Naive B cell (primary cell): ENCODE measurements around the gene DACH1. TPM values are rescaled to one million over a fixed set of nuclear protein-coding genes. Genes with fewer than 3 reads are reported as not detected.

Experiments used
- ATAC-seq, 2 donors: fragments of 150-1000 bp; cut with Tn5 transposase; 2 replicates each; pipeline ENCODE4 v1.10.0; 2021; ENCODE audit warnings: low read depth in 2 of 2, mild to moderate bottlenecking in 2 of 2, moderate library complexity in 2 of 2
- DNase-seq: peaks from one replicate; pipeline ENCODE4 v3.0.0; 2022
- H3K27ac Mint-ChIP-seq, 6 donors: one replicate each; pipeline ENCODE4 v1.8.0; 2020 to 2022; ENCODE audit warnings: mild to moderate bottlenecking in 6 of 6, mixed read lengths in 6 of 6, moderate library complexity in 5 of 6, inconsistent platforms in 2 of 6
- H3K27me3 Mint-ChIP-seq, 3 donors: one replicate each; pipeline ENCODE4 v1.8.0; 2021 to 2022; ENCODE audit warnings: mixed read lengths in 3 of 3, mild to moderate bottlenecking in 1 of 3
- H3K36me3 Mint-ChIP-seq, 2 donors: one replicate each; pipeline ENCODE4 v1.8.0; 2020 to 2022; ENCODE audit warnings: mixed read lengths in 2 of 2, inconsistent platforms in 1 of 2, mild to moderate bottlenecking in 1 of 2
- H3K4me1 Mint-ChIP-seq, 3 donors: one replicate each; pipeline ENCODE4 v1.8.0; 2020 to 2022; ENCODE audit warnings: mixed read lengths in 3 of 3, inconsistent platforms in 1 of 3, mild to moderate bottlenecking in 1 of 3, moderate library complexity in 1 of 3
- H3K4me3 Mint-ChIP-seq, 8 donors: one replicate each; pipeline ENCODE4 v1.8.0; 2020 to 2022; ENCODE audit warnings: mild to moderate bottlenecking in 8 of 8, mixed read lengths in 8 of 8, moderate library complexity in 8 of 8, inconsistent platforms in 2 of 8
- H3K9me3 Mint-ChIP-seq, 7 donors: one replicate each; pipeline ENCODE4 v1.8.0; 2020 to 2022; ENCODE audit warnings: mixed read lengths in 7 of 7, mild to moderate bottlenecking in 5 of 7, inconsistent platforms in 2 of 7, moderate library complexity in 1 of 7
- polyA plus RNA-seq, 6 donors: library from polyadenylated mRNA; unstranded; fragments of 300-500 nt; fragmentation: Illumina TruSeq; gene quantifications; one replicate each; pipeline ENCODE4 v1.2.3, GENCODE V29; 2021; ENCODE audit warnings: low read depth in 6 of 6

The DACH1 gene
- polyA plus RNA-seq, 6 donors from 2014 or later = not detected

DNA sequence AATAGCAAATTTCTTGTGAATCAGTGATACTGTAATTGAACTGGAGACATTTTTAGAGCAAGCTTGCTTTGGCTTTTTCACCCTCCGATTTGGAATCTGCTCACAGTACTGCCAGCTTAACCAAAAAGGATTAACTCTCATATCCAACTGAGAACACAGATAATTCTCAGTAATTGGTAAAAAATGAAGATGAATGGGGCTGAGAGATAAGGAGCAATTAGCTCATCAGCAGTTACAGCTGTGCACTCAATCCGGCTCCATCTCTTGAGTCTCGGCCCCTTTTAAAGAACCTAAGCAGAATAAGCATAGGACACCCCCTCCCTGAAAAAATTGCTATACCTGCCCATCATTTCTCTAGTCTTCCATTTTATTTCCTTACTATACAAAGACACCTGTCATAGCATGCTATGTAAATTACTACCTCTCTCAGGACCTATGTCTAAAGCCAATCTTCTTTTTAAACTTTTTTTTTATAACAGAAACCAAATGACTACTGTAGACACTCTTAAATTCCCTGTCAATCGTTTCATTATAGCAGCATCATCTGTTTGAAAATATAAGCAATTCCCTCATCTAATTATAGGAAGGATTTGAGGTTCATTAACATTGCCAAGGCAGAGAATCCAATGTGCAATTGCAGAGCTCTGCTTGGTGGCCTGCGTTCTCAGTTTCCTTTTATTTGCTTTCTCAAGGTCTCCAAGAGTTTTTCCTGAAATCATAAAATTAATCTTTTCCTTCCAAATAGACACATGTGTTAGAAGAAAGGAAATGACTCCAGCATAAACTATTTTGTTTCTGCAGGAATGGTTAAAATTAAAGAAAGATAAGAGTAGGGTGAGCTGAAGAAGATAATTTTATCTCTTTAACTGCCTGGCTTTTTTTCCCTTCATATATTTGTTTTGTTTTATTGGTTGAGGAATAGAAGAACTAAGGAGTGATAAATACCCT lies 242.1 kb downstream of the DACH1 start:
- Mint-ChIP-seq H3K27me3 (no peaks in the 10 kb centered on the region), H3K9me3 (no peaks in the 10 kb centered on the region), H3K4me3 (no peak overlapping the region), H3K36me3 (no peaks in the 10 kb centered on the region), H3K4me1 (no peaks in the 10 kb centered on the region), H3K27ac (no peak overlapping the region)
- ATAC-seq (no peak), DNase-seq (no peak)

DNA sequence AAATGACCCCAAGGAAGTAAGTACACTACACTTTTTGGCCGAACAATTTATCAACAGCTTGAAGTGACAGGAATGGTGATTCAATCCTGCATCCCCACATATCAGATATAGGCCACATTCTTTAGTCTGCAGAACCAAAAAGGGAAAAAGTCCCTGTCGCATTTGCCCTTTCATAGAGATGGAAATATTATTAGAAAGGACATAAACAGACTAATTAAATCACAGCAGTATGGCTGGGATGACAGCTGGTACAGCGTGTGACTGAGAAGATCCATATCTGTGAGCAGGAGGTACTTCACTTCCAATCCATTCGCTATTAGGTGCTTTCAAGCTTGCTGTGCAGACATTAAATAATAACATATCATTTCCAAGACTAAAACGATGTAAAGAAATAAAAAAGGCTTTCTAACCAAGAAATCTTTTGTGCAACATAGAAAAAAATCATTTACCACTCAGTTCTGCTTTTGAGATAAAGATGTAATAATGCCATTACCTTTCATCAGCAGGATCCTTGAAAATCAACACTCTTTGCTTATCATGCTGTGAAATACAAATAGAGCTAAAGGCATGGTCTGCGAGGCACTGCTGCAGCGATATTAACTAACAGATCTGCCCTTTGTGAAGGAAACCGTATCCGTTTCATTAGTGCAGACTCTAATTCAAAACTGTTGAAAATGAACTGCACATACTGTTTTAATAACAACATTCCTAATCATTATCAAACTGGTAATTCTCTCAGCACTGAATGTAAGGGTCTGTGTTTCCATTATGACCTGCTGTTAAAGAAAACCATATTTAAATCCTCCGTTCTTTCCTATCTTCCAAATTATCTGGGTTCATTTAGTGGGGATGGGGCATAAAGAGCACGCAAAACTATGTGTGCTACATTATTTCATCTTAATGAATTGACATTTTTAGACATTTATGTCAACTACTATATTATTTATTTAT lies 245.6 kb downstream of the DACH1 start:
- Mint-ChIP-seq H3K4me3 (no peak overlapping the region), H3K27me3 (no peaks in the 10 kb centered on the region), H3K4me1 (no peaks in the 10 kb centered on the region), H3K9me3 (no peaks in the 10 kb centered on the region), H3K27ac (no peak overlapping the region), H3K36me3 (no peaks in the 10 kb centered on the region)
- ATAC-seq (no peak), DNase-seq (no peak)

DNA sequence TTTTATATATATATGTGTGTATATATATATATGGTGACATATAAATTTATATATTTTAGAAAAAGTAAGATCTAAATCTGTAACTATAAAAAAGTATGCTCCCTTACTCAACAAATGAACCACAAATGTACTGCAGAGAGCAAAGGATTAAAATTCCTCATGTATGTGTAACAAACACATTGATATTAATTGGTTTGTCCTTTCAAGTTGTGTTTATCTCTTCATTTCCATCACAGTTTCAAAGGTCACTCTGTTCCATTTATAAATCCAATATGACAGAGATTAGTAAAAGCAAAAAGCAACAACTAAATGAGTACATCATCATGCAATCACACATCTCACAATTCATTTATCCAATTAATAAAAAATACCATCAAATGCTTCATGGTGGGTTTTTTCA lies 247.9 kb downstream of the DACH1 start:
- no peak overlapping the region for H3K4me3 Mint-ChIP-seq
- DNase-seq (no peak), ATAC-seq (no peak)
- H3K36me3 Mint-ChIP-seq = no peaks in the 10 kb centered on the region
- H3K27me3 Mint-ChIP-seq = no peaks in the 10 kb centered on the region
- no peak overlapping the region for H3K27ac Mint-ChIP-seq
- H3K4me1 Mint-ChIP-seq = no peaks in the 10 kb centered on the region
- no peaks in the 10 kb centered on the region for H3K9me3 Mint-ChIP-seq

DNA sequence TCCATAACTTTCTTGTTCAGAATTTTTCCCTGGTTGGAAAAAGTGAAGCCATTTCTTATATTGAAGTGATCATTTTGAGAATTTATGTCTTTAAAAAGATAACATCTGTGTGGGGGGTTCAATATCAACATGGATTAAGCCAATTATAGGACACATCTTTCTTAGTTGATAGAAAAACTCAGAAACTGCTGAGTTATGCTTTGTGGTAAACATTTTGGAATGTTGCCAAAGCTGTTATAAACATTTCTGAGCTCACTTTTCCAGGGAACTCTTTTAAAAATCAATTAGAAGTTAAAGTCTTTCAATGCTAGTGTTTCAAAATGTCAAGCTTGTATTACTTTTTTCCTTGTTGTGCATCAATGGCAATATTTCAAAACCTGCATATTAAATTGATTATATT lies 248.8 kb downstream of the DACH1 start:
- Mint-ChIP-seq H3K4me1 (peaks cover 4 to 8% (median 6%) of the 10 kb centered on the region in 3 donors), H3K9me3 (no peaks in the 10 kb centered on the region), H3K27ac (no peak overlapping the region), H3K27me3 (no peaks in the 10 kb centered on the region), H3K36me3 (no peaks in the 10 kb centered on the region), H3K4me3 (no peak overlapping the region)
- DNase-seq = no peak
- ATAC-seq = no peak

DNA sequence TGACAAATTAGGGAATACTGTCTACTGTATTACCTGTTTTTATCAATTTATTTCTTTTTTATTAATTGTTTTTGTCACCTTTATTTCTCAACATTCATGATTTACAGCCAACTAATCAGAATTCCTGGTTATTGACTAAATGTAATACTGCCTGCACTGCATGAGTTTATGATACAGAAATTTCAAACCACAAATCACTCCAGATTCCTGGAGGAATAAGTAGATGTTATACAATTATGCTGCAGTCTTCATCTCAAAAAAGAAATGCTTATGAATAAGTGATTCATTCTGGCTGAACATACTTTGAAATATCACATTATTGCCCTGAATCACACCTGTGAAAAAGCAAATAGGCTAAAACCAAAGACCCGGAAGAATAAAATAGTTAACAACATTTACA lies 249.7 kb downstream of the DACH1 start:
- no peak for ATAC-seq
- H3K9me3 Mint-ChIP-seq = no peaks in the 10 kb centered on the region
- H3K4me3 Mint-ChIP-seq = no peak overlapping the region
- H3K27ac Mint-ChIP-seq = no peak overlapping the region
- no peaks in the 10 kb centered on the region for H3K36me3 Mint-ChIP-seq
- H3K4me1 Mint-ChIP-seq = peaks cover 9 to 14% (median 10%) of the 10 kb centered on the region in 3 donors
- H3K27me3 Mint-ChIP-seq = no peaks in the 10 kb centered on the region
- DNase-seq = no peak

DNA sequence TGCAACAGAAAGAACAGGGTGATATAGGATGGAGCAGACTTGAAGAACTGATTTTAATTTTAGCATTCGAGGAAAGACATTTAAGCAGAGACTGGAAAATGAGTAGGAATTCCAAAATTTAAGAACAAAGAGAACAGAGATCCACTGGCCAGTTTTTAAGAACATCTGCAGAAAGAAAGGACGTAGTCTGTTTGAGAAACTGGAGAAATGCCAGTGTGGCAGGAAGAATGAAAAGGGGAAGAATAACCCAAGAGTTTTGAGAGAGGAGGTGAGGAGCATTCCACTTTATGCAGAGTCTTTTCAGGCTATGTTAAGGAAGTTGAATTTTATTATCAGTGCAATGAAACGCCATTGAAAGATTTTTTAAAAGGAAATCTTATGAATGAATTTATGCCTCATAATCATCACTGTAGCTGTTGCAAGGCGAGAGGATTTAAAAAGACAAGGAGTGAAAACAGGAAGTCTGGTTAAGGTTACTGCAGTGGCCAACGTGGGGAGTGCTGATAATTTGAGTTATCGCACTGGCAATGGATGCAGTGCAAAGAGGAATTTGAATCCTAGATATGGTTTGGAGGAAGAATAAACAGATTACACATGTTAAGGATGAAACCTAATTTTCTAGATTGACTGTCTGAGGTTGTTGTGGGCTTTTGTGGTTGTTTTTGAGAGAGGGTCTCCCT lies 253.8 kb downstream of the DACH1 start:
- Mint-ChIP-seq H3K4me1 (peaks cover 19 to 24% (median 19%) of the 10 kb centered on the region in 3 donors), H3K27ac (peak overlapping the region in 1 of 6 donors; percentile 39), H3K9me3 (no peaks in the 10 kb centered on the region), H3K4me3 (peak overlapping the region in 3 of 8 donors; percentile 0 to 50 (median 0)), H3K36me3 (no peaks in the 10 kb centered on the region), H3K27me3 (no peaks in the 10 kb centered on the region)
- DNase-seq = no peak
- ATAC-seq = no peak

DNA sequence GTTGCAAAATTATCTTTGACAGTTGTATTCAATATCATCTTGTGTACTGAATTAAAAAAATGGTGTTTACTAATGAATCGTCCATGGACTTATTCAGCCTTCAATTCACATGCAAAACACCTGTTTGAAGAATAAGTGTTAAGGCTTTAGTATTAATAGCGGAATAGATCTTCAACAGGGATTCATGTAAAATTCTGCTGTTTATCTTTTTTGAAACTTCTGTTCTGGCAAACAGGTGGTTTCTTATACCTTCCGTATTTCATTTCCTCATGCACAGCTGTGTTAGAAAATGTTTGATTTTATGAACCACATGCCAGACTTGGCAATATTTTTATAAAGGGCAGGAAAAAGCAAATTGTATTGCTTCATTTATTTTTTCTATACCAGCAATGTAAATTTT lies 255.7 kb downstream of the DACH1 start:
- H3K4me1 Mint-ChIP-seq = peaks cover 19 to 24% (median 19%) of the 10 kb centered on the region in 3 donors
- ATAC-seq (peak in 1 of 2 donors; percentile 50), DNase-seq (no peak)
- H3K9me3 Mint-ChIP-seq = no peaks in the 10 kb centered on the region
- no peak overlapping the region for H3K27ac Mint-ChIP-seq
- H3K36me3 Mint-ChIP-seq = no peaks in the 10 kb centered on the region
- H3K4me3 Mint-ChIP-seq = peak overlapping the region in 4 of 8 donors; percentile 9 to 79 (median 34)
- H3K27me3 Mint-ChIP-seq = no peaks in the 10 kb centered on the region

DNA sequence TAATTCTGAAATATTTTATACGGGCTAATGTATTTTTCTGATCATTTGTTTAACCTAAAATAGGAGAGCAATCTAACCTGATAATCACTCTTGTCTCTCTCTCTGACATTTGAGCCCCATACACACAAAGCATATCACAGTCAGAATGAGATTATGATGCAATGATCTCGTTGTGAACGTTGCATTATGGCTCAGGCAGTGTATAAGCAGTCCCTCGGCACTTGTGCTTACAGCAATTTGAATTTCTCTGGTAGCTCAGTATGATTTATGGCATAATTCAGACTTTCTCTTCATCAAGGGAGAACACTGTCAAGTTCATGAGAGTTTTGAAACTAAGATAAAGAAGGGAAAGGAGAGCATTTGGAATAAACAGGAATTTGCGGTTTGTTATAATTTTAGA lies 256.1 kb downstream of the DACH1 start:
- H3K9me3 Mint-ChIP-seq = no peaks in the 10 kb centered on the region
- DNase-seq = no peak
- no peaks in the 10 kb centered on the region for H3K27me3 Mint-ChIP-seq
- H3K27ac Mint-ChIP-seq = no peak overlapping the region
- H3K36me3 Mint-ChIP-seq = no peaks in the 10 kb centered on the region
- ATAC-seq = peak in 1 of 2 donors; percentile 21
- H3K4me1 Mint-ChIP-seq = peaks cover 19 to 24% (median 19%) of the 10 kb centered on the region in 3 donors
- H3K4me3 Mint-ChIP-seq = peak overlapping the region in 5 of 8 donors; percentile 9 to 79 (median 28)

DNA sequence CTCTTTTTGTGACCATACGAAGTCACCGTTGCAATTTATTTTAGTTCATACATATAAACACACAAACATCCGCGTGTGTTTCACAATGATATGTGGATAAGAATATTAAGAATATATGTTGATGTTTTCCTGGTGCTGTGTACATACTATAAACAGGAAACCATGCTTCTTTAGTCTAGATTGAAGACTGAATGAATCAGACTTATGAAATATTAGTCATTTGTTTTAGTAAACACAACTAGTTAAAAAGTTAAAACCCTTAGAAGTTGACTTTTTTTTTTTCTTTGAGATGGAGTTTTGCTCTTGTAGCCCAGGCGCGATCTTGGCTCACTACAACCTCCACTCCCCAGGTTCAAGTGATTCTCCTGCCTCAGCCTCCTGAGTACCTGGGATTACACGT lies 257.7 kb downstream of the DACH1 start:
- no peaks in the 10 kb centered on the region for H3K27me3 Mint-ChIP-seq
- peaks cover 19 to 24% (median 19%) of the 10 kb centered on the region in 3 donors for H3K4me1 Mint-ChIP-seq
- no peaks in the 10 kb centered on the region for H3K36me3 Mint-ChIP-seq
- no peaks in the 10 kb centered on the region for H3K9me3 Mint-ChIP-seq
- no peak for DNase-seq
- ATAC-seq = no peak
- no peak overlapping the region for H3K4me3 Mint-ChIP-seq
- no peak overlapping the region for H3K27ac Mint-ChIP-seq

DNA sequence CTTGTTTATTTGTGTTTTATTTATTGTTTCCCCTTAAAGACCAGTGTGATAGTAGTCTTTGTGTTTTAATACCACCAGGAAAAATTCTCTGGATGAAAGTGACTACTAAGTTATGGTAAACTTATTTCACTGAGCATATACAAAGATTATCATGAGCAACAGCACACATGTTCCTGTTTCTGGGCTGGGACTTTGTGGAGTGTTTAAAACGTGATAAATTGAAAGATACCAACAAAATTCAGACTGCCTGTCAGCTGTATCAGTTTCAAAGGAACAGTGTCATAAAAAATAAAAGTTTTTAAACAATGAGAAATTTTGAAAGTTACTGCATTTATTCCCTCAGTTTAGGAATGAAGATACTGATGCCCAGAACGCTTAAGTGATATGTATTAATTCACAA lies 259.4 kb downstream of the DACH1 start:
- H3K4me1 Mint-ChIP-seq = peaks cover 9 to 10% (median 10%) of the 10 kb centered on the region in 3 donors
- no peaks in the 10 kb centered on the region for H3K27me3 Mint-ChIP-seq
- ATAC-seq (no peak), DNase-seq (no peak)
- no peak overlapping the region for H3K27ac Mint-ChIP-seq
- no peaks in the 10 kb centered on the region for H3K36me3 Mint-ChIP-seq
- H3K4me3 Mint-ChIP-seq = no peak overlapping the region
- H3K9me3 Mint-ChIP-seq = no peaks in the 10 kb centered on the region

DNA sequence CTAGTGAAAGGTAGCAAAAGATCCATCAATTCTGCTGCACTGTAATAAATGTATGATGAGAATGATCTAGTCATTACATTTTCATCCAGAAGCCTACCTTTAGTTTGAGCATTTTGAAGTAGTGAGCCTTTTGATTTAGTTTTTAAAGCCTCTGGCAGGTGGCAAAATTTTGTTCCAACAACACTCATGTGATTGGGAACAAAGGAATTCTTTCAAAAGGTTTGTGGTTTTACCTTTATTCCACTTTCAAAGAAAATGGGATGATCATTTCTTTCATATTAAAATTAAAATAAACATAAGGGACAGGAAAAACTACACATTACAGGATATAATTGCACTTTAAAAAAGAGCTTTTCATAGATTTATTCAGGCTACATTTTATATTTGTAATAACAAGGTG lies 260.2 kb downstream of the DACH1 start:
- no peak overlapping the region for H3K4me3 Mint-ChIP-seq
- H3K36me3 Mint-ChIP-seq = no peaks in the 10 kb centered on the region
- peaks cover 9 to 10% (median 10%) of the 10 kb centered on the region in 3 donors for H3K4me1 Mint-ChIP-seq
- DNase-seq (no peak), ATAC-seq (no peak)
- no peaks in the 10 kb centered on the region for H3K9me3 Mint-ChIP-seq
- H3K27ac Mint-ChIP-seq = no peak overlapping the region
- H3K27me3 Mint-ChIP-seq = no peaks in the 10 kb centered on the region

DNA sequence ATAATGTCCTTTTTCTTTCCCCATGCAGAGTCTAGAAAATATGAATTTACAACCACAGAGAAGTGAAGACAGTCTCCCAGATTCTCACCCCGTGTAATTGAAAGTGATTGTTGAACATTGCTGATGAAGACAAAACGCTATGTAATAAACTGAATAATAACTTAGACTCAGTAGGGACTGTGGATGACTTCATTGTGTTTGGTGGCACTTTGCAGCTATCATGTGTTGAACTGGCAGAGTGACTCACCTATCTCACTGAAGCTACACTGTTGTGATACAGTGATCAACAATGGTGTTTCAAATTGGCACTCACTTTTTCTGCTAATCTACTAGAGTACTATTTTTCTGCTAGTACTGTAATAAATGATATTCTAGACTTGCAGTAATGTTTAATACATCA lies 261.3 kb downstream of the DACH1 start:
- H3K4me3 Mint-ChIP-seq = no peak overlapping the region
- no peaks in the 10 kb centered on the region for H3K9me3 Mint-ChIP-seq
- peaks cover 2 to 6% (median 4%) of the 10 kb centered on the region in 3 donors for H3K4me1 Mint-ChIP-seq
- no peak for DNase-seq
- no peaks in the 10 kb centered on the region for H3K27me3 Mint-ChIP-seq
- no peak overlapping the region for H3K27ac Mint-ChIP-seq
- H3K36me3 Mint-ChIP-seq = no peaks in the 10 kb centered on the region
- ATAC-seq = no peak

DNA sequence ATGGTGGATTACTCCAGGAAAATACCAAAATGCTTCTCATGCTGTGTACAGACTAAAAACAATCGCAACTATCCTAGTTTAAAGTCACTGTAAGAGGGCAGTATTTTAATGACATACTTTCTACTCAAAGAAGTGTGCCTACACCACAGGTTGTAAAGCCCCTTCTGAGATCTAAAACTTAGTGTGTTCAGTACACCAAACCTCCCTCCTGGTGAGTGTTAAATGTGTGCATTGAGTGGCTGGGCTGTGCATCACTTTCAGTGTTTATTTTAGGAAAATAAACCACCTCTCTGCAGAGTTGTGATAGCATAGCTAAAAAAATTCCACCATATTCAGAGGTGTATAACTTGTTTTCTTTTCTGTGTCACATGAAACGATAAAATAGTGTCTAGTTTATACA lies 263.7 kb downstream of the DACH1 start:
- H3K9me3 Mint-ChIP-seq = no peaks in the 10 kb centered on the region
- H3K27me3 Mint-ChIP-seq = no peaks in the 10 kb centered on the region
- H3K4me1 Mint-ChIP-seq = no peaks in the 10 kb centered on the region
- no peaks in the 10 kb centered on the region for H3K36me3 Mint-ChIP-seq
- H3K27ac Mint-ChIP-seq = no peak overlapping the region
- ATAC-seq (no peak), DNase-seq (no peak)
- no peak overlapping the region for H3K4me3 Mint-ChIP-seq
